CD4-positive, alpha-beta T cell treated with Interleukin-4 for 4 hours (primary cell): ENCODE data around the gene TTC21A.

Source experiments
- DNase-seq: peaks from one replicate; pipeline ENCODE4 v3.0.0-alpha.2; 2020

Gene TTC21A

GRCh38 chr3:39122813-39123212 lies 15.3 kb downstream of the TTC21A start:
- no peak for DNase-seq

DNA sequence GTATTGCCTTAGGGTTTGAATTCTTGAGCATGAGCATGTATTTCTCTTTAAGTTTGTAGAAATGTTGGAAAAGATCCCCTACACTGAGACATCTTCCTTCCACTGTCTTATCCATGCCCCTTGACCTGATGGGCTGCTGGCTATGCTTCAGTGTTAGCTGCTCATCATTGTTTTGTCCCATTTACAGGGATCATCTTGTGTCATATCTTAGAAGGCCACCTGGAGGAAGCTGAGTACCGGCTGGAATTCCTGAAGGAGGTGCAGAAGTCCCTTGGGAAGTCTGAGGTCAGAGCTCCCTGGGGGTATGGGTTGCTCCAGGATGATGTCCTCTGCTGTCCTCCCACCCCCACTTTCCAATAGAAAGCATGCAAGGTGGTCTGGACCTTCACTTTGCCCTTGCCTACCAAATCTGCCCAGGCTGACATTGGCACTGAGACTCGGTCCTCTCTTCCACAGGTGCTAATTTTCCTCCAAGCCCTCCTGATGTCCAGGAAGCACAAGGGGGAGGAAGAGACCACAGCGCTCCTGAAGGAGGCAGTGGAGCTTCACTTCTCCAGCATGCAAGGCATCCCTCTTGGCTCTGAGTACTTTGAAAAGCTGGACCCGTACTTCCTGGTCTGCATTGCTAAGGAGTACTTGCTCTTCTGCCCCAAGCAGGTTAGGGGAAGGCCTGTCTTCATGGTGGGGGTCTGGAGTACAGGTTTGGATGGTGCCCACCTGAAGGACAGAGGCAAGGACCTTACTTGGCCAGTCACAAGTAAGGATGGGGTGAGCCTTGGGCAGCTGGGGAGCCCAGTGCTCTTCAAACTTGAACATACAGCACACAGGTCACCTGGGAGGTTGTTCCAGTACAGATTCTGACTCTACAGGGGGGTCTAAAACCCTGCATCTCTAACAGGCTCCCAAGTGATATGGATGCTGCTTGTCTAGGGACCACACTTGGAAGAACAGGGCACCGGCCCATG lies 17.7 kb downstream of the TTC21A start:
- DNase-seq, result no peak

DNA sequence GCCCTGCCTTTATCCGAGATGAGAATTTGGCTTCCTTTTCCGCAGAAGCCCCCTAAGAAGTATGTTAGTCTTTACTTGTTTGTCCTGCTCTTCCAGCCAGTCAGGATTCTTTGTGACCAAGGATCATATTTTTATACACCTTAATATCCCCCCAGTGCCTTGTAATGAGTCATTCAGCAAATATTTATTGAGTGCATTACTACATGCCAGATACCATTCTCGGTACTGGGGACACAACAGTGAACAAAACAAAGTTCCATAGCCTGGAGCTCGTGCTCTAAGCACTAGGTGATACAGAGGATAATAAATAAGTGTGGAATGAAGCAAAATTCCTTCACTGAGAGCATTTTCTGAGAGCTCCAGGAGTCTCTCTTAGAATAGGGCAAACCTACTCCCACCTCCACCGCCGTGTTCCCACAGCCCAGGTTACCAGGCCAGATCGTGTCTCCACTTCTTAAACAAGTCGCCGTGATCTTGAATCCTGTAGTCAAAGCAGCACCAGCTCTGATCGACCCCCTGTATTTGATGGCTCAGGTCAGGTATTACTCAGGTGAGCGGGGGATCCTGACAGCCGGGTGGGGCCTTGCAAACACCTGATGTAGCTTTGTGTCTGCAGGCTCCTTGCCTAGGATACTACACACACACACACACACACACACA lies 18.5 kb downstream of the TTC21A start:
- DNase-seq, result no peak

DNA sequence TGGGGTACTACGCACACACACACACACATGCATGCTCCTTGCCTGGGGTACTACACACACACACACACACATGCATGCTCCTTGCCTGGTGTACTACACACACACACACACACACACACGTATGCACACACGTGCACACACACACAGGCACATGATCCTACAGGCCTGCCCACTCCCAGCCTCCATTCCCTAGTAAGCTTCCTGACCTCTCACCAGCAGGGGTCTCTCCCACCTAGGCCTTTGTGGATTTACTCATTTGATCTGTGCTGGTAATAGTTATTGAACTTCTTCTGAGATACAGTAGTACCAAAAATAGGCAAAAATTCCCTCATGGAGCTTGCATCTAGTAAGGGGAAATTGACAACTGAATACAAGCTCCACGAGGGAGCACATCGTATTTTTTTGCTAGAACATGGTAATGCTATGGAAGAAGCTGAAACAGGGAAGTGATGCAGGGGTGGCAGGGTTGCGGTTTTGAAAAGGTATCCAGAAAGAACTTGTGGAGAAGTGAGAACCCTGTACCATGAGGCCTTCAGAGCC lies 19.1 kb downstream of the TTC21A start:
- DNase-seq, result no peak

DNA sequence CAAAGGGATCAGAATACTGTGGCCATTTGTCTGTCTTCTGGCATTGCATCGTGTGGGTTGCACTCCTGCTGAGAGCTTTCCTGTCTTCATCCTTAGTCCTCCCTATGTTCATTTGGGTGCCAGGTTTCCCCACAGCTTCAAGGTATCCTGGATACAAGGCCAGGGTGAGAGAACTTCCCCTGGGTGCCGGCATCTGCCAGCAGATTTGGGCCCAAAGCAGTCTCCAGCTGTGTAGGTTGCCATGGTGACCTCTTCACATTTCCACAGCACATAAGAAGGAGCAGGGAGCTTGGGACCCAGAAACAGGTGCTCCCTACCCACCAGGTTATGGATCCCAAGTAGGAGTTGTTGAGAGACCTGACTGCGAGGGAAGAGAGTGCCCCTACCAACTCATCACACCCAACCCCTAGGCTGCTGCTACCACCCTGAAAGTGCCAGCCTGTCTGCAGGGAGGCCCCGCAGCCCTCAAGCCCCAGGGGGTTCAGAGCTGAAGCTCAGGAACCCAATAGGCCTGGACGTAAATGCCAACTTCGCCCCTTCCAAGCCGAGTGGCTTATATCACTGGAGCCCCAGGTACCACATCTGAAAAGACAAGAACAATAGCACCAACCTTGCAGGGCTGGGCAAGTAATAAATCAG lies 19.9 kb downstream of the TTC21A start:
- no peak for DNase-seq

DNA sequence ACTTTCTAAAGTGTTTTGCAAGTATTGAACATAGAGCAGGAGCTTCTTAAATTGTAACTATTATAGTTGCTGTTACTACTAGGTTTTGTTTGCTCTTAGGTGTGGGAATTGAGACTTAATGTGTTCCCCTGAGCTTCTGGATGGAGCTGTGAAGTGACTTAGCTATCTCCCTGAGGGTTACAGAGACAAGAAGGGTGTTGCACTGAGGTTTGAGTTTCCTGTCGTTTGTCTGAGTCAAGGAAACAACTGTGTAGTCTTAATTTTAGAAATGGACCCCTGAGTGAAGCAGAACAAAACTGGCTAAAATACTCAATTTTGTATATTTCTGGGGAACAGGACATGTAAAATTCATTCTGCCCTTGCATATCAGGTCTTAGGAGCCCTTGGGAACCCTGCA lies 20.4 kb downstream of the TTC21A start:
- peak; percentile 26 for DNase-seq

DNA sequence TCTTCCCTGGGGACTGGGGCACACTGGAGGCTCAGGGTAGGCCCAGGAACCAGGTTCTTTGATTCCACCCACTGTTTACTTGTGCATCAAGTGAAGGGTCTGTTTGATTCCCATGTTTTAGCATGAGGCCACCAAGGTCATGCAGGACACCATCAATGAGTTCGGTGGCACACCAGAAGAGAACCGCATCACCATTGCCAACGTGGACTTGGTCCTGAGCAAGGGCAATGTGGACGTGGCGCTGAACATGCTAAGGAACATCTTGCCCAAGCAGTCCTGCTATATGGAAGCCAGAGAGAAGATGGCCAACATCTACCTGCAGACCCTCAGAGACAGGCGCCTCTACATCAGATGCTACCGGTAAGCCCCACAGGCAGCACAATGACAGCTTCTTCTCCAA lies 21.5 kb downstream of the TTC21A start:
- no peak for DNase-seq

DNA sequence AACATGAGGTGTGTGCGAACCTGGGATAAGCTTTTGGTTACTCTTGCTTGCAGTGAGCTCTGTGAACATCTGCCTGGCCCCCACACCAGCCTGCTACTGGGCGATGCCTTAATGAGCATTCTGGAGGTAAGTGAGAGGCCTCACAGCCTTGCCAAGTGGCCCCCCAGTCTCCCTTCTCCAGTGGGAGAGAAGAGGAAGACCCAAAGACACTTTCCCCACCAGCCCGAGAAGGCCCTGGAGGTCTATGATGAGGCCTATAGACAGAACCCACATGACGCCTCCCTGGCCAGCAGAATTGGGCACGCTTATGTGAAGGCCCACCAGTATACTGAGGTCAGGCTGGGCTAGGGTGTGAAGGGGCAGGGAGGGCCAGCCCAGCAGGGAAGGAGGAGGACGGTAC lies 22.5 kb downstream of the TTC21A start:
- no peak for DNase-seq

DNA sequence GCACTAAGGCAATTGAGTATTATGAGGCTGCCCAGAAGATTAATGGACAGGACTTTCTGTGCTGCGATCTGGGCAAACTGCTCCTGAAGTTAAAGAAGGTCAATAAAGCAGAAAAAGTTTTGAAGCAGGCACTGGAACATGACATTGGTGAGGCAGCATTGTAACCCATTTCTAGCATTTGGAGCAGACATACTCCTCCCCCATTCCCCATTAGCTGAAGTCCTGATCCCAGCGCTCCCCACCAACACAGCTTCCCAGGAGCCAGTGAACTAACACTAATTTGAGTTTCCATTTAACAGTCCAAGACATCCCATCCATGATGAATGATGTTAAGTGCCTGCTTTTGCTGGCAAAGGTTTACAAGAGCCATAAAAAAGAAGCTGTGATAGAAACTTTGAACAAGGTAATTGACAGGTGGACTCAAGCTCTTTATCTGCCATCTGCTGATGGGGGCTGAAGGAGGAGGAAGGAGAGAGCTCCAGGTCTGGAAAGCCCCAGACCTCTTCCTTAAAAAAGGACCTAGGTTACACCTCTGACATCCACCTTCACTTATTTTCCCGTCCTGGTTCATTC lies 23.3 kb downstream of the TTC21A start:
- DNase-seq, result no peak

GRCh38 chr3:39132096-39133092 lies 24.9 kb downstream of the TTC21A start:
- DNase-seq, result no peak

DNA sequence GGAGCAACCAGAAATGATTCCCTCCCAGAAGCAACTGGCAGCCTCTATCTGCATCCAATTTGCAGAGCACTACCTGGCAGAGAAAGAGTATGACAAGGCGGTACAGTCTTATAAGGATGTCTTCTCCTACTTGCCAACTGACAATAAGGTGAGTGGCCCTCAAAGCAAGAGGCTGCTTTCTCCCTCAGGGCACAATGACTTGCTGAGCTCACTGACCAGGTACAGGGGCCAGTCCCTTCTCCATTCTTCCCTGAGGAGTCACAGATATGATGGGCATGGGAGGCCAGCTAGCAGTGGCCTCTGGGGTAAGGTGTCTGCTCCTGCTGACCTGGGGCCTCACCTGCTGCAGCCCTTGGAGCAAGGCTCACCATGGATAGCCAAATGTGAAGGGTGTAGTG lies 25.6 kb downstream of the TTC21A start:
- no peak for DNase-seq

GRCh38 chr3:39133822-39134221 lies 26.3 kb downstream of the TTC21A start:
- DNase-seq, result no peak

GRCh38 chr3:39134305-39134704 lies 26.8 kb downstream of the TTC21A start:
- DNase-seq, result no peak

- DNase-seq, result no peak
Measured at GRCh38 chr3:39135170-39135805, 27.8 kb downstream of the TTC21A start.

GRCh38 chr3:39136533-39137434 lies 29.3 kb downstream of the TTC21A start:
- DNase-seq, result no peak

DNA sequence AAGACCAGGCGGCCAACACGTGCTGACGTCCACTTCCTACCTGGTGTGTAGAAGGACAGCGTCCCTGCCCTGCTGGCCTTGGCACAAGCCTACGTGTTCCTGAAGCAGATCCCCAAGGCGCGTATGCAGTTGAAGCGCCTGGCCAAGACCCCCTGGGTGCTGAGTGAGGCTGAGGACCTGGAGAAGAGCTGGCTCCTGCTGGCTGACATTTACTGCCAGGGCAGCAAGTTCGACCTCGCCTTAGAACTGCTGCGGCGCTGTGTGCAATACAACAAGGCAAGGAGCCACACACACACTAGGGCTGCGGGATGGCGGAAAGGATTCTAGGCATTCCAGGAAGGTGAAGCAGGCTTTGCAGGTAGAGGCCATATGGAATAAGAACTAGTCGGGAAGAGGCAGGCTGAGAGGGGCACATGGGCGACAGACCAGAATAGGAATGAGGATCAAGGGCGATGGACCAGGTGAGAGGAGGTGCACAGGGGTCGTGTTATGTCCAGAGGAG lies 30.0 kb downstream of the TTC21A start:
- DNase-seq, result no peak

GRCh38 chr3:39137991-39138803 lies 30.7 kb downstream of the TTC21A start:
- no peak for DNase-seq

- DNase-seq, result no peak
Measured at GRCh38 chr3:39138804-39139415, 31.4 kb downstream of the TTC21A start.

DNA sequence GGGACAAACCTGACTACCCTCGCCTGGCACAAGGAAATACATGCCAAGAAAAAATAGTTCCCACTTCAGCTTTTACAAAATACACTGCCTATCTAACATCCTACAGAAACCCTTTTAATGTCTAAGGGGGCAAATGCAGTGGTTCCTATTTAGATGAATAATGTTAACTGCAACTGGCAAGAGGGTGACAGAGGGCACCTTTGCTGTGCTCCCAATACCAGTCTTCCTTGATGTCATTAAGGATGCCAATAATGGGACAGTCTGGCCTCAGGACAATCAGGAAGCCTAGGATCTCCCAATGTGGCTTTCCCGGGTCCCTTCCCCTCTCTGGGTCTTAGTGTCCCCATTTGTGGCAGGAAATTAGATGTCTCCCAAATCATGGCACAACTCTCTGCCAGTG lies 32.0 kb downstream of the TTC21A start:
- no peak for DNase-seq
